Testis (tissue), 2 donors: ENCODE results near the gene SPATA31D1.

Experiments
- CTCF ChIP-seq, 3 experiments: fragments of 450-650 bp in 2 of 3; fragments of 200-600 bp in 1 of 3; sonication (generic) in 1 of 3; IDR thresholded peaks; one replicate each; pipeline ENCODE4 v1.5.1; 2016 to 2019; ENCODE audit warnings: antibody characterized with exemption in 3 of 3, mild to moderate bottlenecking in 2 of 3, moderate library complexity in 1 of 3
- POLR2A ChIP-seq: fragments of 450-650 bp; IDR thresholded peaks from one replicate; pipeline ENCODE4 v1.6.1; 2017; ENCODE audit warnings: antibody characterized with exemption, mild to moderate bottlenecking, moderate library complexity

GRCh38 chr9:82024908-82025307 lies 36.3 kb downstream of the SPATA31D1 start:
- no peak for TF ChIP-seq CTCF (IDR thresholded peaks at IDR 0.05)
- no peak for TF ChIP-seq POLR2A
